GM19467 (cell line): ENCODE results near the gene SLC25A21.
"Not testable (repeated sequence)": the region's sequence is repeated elsewhere in the genome, so short reads cannot be mapped to it uniquely, and the experiment has no call there.

ENCODE experiments used
- ATAC-seq: cut with Tn5 transposase; IDR thresholded peaks from one replicate; pipeline ENCODE4 v1.9.1; 2021; ENCODE audit warnings: mild to moderate bottlenecking, moderate library complexity; ENCODE audit not compliant: unreplicated experiment

The SLC25A21 gene

GRCh38 chr14:36844443-36845195, 327.8 kb downstream of the SLC25A21 start:
- no peak for ATAC-seq

GRCh38 chr14:36843410-36843809, 329.0 kb downstream of the SLC25A21 start:
- no peak for ATAC-seq

- ATAC-seq, result no peak
Measured at GRCh38 chr14:36835128-36835527, 337.3 kb downstream of the SLC25A21 start.

GRCh38 chr14:36834293-36834692, 338.1 kb downstream of the SLC25A21 start:
- no peak for ATAC-seq

- ATAC-seq, result no peak
Measured at GRCh38 chr14:36829547-36829946, 342.9 kb downstream of the SLC25A21 start.

- no peak for ATAC-seq
Measured at GRCh38 chr14:36827861-36828260, 344.5 kb downstream of the SLC25A21 start.

GRCh38 chr14:36826614-36827013, 345.8 kb downstream of the SLC25A21 start:
- no peak for ATAC-seq

- ATAC-seq, result no peak
Measured at GRCh38 chr14:36824854-36825253, 347.6 kb downstream of the SLC25A21 start.

- ATAC-seq, result no peak
Measured at GRCh38 chr14:36823651-36824050, 348.8 kb downstream of the SLC25A21 start.

GRCh38 chr14:36822685-36823084, 349.7 kb downstream of the SLC25A21 start:
- ATAC-seq, result no peak

- no peak for ATAC-seq
Measured at GRCh38 chr14:36820901-36821300, 351.5 kb downstream of the SLC25A21 start.

GRCh38 chr14:36820111-36820709, 352.2 kb downstream of the SLC25A21 start:
- ATAC-seq, result no peak

GRCh38 chr14:36818794-36819384, 353.5 kb downstream of the SLC25A21 start:
- ATAC-seq, result no peak

GRCh38 chr14:36818246-36818645, 354.2 kb downstream of the SLC25A21 start:
- ATAC-seq, result no peak

- ATAC-seq, result no peak
Measured at GRCh38 chr14:36817071-36817930, 355.1 kb downstream of the SLC25A21 start.

- ATAC-seq, result no peak
Measured at GRCh38 chr14:36816481-36816880, 355.9 kb downstream of the SLC25A21 start.

GRCh38 chr14:36814783-36815182, 357.6 kb downstream of the SLC25A21 start:
- ATAC-seq, result not testable (repeated sequence)

- no peak for ATAC-seq
Measured at GRCh38 chr14:36810209-36810608, 362.2 kb downstream of the SLC25A21 start.

- ATAC-seq, result no peak
Measured at GRCh38 chr14:36807727-36808126, 364.7 kb downstream of the SLC25A21 start.

GRCh38 chr14:36805131-36805559, 367.3 kb downstream of the SLC25A21 start:
- no peak for ATAC-seq

GRCh38 chr14:36797634-36798033, 374.8 kb downstream of the SLC25A21 start:
- no peak for ATAC-seq
